Gastrocnemius medialis (tissue), 4 donors: ENCODE results near the gene RIMBP2. TPM values are rescaled to one million over a fixed set of nuclear protein-coding genes. Genes with fewer than 3 reads are reported as not detected.

ENCODE experiments used
- ATAC-seq, 2 donors: fragments of 150-250 bp; one replicate each; pipeline ENCODE4 v1.9.1; 2016
- DNase-seq, 2 donors: peaks; one replicate each; pipeline ENCODE4 v3.0.0-alpha.2; 2019
- H3K27ac ChIP-seq, 4 donors: fragments of 200-600 bp; sonication (generic); 1 replicate in 1 of 4; 2 replicates in 3 of 4; pipeline ENCODE4 v1.5.1; 2016 to 2018; ENCODE audit warnings: mild to moderate bottlenecking in 2 of 4, moderate library complexity in 1 of 4
- H3K27me3 ChIP-seq, 3 donors: fragments of 200-600 bp; sonication (generic) in 2 of 3; 1 replicate in 1 of 3; 2 replicates in 2 of 3; pipeline versions ENCODE4 v1.5.1 to v1.6.0; 2016 to 2019; ENCODE audit warnings: mild to moderate bottlenecking in 1 of 3, moderate library complexity in 1 of 3
- H3K36me3 ChIP-seq, 2 donors: fragments of 200-600 bp; sonication (generic) in 1 of 2; one replicate each; pipeline ENCODE4 v1.5.1; 2017 to 2018
- H3K4me1 ChIP-seq, 2 donors: fragments of 200-600 bp; sonication (generic) in 1 of 2; one replicate each; pipeline ENCODE4 v1.5.1; 2016 to 2017; ENCODE audit warnings: mild to moderate bottlenecking in 2 of 2
- H3K4me3 ChIP-seq, 4 donors: fragments of 200-600 bp; sonication (generic) in 3 of 4; 1 replicate in 1 of 4; 2 replicates in 3 of 4; pipeline ENCODE4 v1.5.1; 2016 to 2019; ENCODE audit warnings: mild to moderate bottlenecking in 2 of 4
- H3K9me3 ChIP-seq, 3 donors: fragments of 200-600 bp; sonication (generic) in 2 of 3; 1 replicate in 1 of 3; 2 replicates in 2 of 3; pipeline ENCODE4 v1.5.1; 2016 to 2019
- POLR2A ChIP-seq, 2 donors: fragments of 450-650 bp; IDR thresholded peaks; one replicate each; pipeline ENCODE4 v1.6.1; 2017; ENCODE audit warnings: antibody characterized with exemption in 2 of 2, mild to moderate bottlenecking in 2 of 2, moderate library complexity in 2 of 2
- in situ Hi-C, 4 donors: fragments of 200-750 bp; cut with MboI; loops; one replicate each; pipeline versions ENCODE4 v1.15.0 to v1.8.0; 2017; ENCODE audit warnings: low sequenced_read_pairs in 4 of 4
- intact Hi-C: fragments of 100-400 bp; cut with DNase I; formaldehyde crosslinking; loops from one replicate; pipeline ENCODE4 v1.15.1; 2023; ENCODE audit warnings: low total_unique reads
- total RNA-seq, 4 donors: library from RNA; depleted of rRNA; stranded (reverse); fragments of >200 nt; gene quantifications; one replicate each; pipeline versions ENCODE4 v1.1.0 to v1.2.3, GENCODE V29; 2016
- TF ChIP-seq, protein P1 (sequence below), 5 experiments: fragments of 450-650 bp in 3 of 5; fragments of 200-600 bp in 2 of 5; sonication (generic) in 2 of 5; IDR thresholded peaks in 4 of 5; conservative IDR thresholded peaks in 1 of 5; 1 replicate in 4 of 5; 2 replicates in 1 of 5; pipeline ENCODE4 v1.5.1; 2016 to 2019; ENCODE audit warnings: antibody characterized with exemption in 5 of 5, mild to moderate bottlenecking in 3 of 5, moderate library complexity in 3 of 5

RIMBP2 gene
- total RNA-seq, 4 donors from 2014 or later = 0.76 to 2.2 (median 1.2) TPM; not detected in 1

DNA sequence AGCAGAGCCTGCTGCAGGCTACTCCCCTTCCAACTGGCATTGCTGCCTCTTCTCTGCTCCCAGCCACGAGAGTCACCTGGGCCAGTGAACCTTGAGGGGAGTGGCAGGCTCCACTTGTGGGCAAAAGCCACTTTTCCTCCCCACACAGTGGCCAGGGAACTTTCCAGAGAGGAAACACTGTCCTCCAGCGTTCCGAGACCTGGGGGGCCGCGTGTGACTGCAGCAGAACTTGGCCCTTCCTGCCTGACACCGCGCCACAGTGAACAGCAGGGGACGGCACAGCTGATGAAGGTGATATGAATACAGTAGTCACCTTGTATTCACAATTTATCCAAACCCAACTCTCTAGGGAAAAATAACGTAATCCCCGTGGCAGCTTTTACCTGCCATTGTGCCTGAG lies 263.6 kb downstream of the RIMBP2 start:
- Histone ChIP-seq H3K4me1 (no peaks in the 10 kb centered on the region), H3K27ac (no peak overlapping the region), H3K9me3 (no peaks in the 10 kb centered on the region), H3K27me3 (no peaks in the 10 kb centered on the region), H3K4me3 (no peak overlapping the region), H3K36me3 (no peaks in the 10 kb centered on the region)
- in situ Hi-C loops = no loop called here
- intact Hi-C loops = no loop called here
- ATAC-seq (no peak), DNase-seq (no peak)
- TF ChIP-seq, protein P1, sequence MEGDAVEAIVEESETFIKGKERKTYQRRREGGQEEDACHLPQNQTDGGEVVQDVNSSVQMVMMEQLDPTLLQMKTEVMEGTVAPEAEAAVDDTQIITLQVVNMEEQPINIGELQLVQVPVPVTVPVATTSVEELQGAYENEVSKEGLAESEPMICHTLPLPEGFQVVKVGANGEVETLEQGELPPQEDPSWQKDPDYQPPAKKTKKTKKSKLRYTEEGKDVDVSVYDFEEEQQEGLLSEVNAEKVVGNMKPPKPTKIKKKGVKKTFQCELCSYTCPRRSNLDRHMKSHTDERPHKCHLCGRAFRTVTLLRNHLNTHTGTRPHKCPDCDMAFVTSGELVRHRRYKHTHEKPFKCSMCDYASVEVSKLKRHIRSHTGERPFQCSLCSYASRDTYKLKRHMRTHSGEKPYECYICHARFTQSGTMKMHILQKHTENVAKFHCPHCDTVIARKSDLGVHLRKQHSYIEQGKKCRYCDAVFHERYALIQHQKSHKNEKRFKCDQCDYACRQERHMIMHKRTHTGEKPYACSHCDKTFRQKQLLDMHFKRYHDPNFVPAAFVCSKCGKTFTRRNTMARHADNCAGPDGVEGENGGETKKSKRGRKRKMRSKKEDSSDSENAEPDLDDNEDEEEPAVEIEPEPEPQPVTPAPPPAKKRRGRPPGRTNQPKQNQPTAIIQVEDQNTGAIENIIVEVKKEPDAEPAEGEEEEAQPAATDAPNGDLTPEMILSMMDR (IDR thresholded peaks at IDR 0.05 in 4 of 5, conservative IDR thresholded peaks at IDR 0.05 in 1 of 5) = no peak
- TF ChIP-seq POLR2A (IDR thresholded peaks at IDR 0.05) = no peak

DNA sequence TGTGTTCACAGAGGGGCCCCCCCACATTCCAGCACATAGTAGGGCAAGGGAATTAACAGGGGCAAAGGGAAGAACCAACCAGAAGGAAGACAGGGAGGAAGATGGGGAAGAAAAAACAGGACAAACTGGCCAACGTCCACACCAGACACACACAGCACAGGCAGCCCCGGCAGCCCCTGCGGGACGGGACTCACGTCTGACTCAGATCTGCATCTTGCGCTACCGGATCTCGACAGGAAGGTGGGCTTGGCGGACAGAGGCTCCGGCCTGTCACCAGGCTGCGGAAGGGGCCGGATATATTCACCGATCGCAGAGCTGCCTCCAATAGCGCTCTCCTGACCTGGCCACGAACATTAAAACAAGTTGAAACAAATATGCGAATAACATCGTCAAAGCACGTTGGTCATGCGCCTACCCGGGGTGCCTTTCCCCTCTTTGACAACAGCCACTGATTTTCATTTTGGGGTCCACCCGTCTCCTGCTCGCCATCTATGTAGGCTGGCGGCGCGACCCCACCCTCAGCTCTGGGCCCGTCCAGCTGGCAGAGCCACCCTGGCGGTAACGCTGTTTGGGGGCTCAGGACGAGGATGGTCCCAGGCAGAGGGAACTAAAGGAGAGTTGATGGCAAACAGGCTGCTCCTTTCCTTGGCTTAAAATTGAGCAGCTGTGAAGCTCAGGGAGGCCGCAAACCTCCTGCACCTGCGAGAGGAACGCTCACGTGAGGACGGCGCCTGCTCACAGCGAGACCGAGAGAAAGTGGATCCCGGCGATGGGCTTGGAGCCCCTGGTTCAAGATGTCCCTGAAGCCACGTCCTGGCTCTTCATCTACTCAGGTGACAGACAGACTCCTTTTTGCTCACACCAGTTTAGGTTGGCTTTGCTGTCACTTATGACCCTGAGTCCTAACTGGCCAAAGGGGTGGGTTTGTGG lies 264.8 kb downstream of the RIMBP2 start:
- intact Hi-C loops = no loop called here
- no peak overlapping the region for H3K4me3 ChIP-seq
- H3K4me1 ChIP-seq = no peaks in the 10 kb centered on the region
- ATAC-seq (no peak), DNase-seq (no peak)
- no peaks in the 10 kb centered on the region for H3K36me3 ChIP-seq
- TF ChIP-seq, protein P1 (IDR thresholded peaks at IDR 0.05 in 4 of 5, conservative IDR thresholded peaks at IDR 0.05 in 1 of 5) = no peak
- TF ChIP-seq POLR2A (IDR thresholded peaks at IDR 0.05) = no peak
- no peak overlapping the region for H3K27ac ChIP-seq
- in situ Hi-C loops = no loop called here
- H3K27me3 ChIP-seq = no peaks in the 10 kb centered on the region
- no peaks in the 10 kb centered on the region for H3K9me3 ChIP-seq

DNA sequence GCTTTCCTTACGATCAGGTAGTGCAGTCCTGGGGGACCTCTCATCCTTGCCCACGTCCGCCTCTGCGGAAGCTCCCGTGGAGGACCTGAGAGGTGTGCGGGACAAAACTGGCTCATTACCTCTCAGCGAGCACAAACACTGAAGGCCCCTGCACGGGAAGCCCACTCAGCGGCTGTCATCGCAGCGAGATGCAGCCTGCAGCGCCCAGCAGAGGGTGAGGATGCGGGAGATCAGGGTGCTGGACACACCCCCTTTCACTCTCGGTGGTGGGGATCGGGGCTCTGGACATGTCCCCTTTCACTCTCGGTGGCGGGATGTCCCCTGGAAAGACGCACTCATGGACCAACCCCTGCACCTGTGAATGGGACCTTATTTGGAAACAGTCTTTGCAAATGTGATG lies 266.8 kb downstream of the RIMBP2 start:
- Histone ChIP-seq H3K36me3 (no peaks in the 10 kb centered on the region), H3K9me3 (no peaks in the 10 kb centered on the region), H3K4me3 (no peak overlapping the region), H3K4me1 (no peaks in the 10 kb centered on the region), H3K27ac (no peak overlapping the region), H3K27me3 (no peaks in the 10 kb centered on the region)
- DNase-seq = no peak
- no peak for ATAC-seq
- in situ Hi-C loops = no loop called here
- TF ChIP-seq POLR2A (IDR thresholded peaks at IDR 0.05) = no peak
- TF ChIP-seq, protein P1 (IDR thresholded peaks at IDR 0.05 in 4 of 5, conservative IDR thresholded peaks at IDR 0.05 in 1 of 5) = no peak
- intact Hi-C loops = no loop called here

DNA sequence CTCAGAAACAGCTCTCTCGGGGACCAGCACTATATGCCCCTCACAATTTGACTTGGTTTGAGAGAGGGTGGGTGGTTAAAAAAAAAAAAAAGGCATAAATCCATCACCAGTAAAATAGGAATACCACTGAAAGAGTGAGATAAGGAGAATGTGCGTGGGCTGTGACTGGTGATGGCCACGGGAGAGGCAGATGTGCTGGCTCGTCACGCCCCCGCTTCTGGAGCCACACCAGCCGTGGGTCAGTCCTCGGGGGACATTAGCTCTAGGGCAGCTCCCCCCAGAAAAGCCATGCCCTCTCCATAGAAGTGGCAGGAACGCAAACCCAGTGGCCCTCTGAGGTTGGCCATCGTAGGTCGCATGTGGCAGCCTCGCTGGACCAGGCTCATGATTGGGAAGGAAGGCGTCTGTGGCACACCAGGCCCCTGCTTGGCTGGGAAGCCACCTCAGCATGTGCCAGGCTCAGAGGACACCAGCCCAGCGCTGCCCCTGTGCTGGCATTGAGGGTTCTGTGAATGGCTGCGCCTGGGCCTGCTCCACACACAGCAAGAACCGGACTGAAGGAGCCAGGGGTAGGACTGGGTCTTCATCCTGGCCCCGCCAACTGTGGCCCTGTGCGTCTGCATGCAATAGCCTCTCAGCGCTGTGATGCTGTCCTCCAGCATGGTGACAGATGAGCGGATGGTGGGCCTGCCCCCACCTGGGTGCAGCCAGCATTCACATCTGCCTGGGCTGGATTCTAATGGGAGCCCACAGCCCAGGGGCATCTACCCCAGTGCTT lies 267.9 kb downstream of the RIMBP2 start:
- intact Hi-C loops (no loop called here), in situ Hi-C loops (no loop called here)
- Histone ChIP-seq H3K27ac (no peak overlapping the region), H3K4me1 (no peaks in the 10 kb centered on the region), H3K36me3 (no peaks in the 10 kb centered on the region), H3K4me3 (no peak overlapping the region), H3K9me3 (no peaks in the 10 kb centered on the region), H3K27me3 (no peaks in the 10 kb centered on the region)
- TF ChIP-seq, protein P1 (IDR thresholded peaks at IDR 0.05 in 4 of 5, conservative IDR thresholded peaks at IDR 0.05 in 1 of 5) = no peak
- TF ChIP-seq POLR2A (IDR thresholded peaks at IDR 0.05) = no peak
- DNase-seq (no peak), ATAC-seq (no peak)
